Type B pancreatic cell (in vitro differentiated cells): ENCODE data around the gene CGGBP1. TPM values are rescaled to one million over a fixed set of nuclear protein-coding genes. Genes with fewer than 3 reads are reported as not detected.

Experiments used
- DNase-seq: peaks from one replicate; pipeline ENCODE4 v3.0.0; 2021; ENCODE audit warnings: mixed read lengths; ENCODE audit not compliant: unreplicated experiment; ENCODE audit errors: extremely low spot score
- H3K27ac Mint-ChIP-seq: 2 replicates; pipeline ENCODE4 v1.8.0; 2021; ENCODE audit warnings: mild to moderate bottlenecking, mixed read lengths
- H3K27me3 Mint-ChIP-seq: 2 replicates; pipeline ENCODE4 v1.8.0; 2021; ENCODE audit warnings: mixed read lengths
- H3K36me3 Mint-ChIP-seq: 2 replicates; pipeline ENCODE4 v1.8.0; 2021; ENCODE audit warnings: mixed read lengths
- H3K4me1 Mint-ChIP-seq: one replicate; pipeline ENCODE4 v1.8.0; 2021; ENCODE audit warnings: mixed read lengths; ENCODE audit not compliant: unreplicated experiment
- H3K4me3 Mint-ChIP-seq: 2 replicates; pipeline ENCODE4 v1.8.0; 2021; ENCODE audit warnings: mild to moderate bottlenecking, mixed read lengths
- H3K9me3 Mint-ChIP-seq: 2 replicates; pipeline ENCODE4 v1.8.0; 2021; ENCODE audit warnings: mixed read lengths
- total RNA-seq: library from RNA; stranded (reverse); gene quantifications from 2 replicates; pipeline ENCODE4 v1.2.1, GENCODE V29; 2021; ENCODE audit warnings: low replicate concordance
- TF ChIP-seq, protein P1 (sequence below): fragments of 200-600 bp; sonication (generic); conservative IDR thresholded peaks from 2 replicates; pipeline ENCODE4 v1.5.0; 2021; ENCODE audit warnings: antibody characterized with exemption, mild to moderate bottlenecking

CGGBP1 gene
- total RNA-seq, 1 donor from 2014 or later, result 88.9 TPM

DNA sequence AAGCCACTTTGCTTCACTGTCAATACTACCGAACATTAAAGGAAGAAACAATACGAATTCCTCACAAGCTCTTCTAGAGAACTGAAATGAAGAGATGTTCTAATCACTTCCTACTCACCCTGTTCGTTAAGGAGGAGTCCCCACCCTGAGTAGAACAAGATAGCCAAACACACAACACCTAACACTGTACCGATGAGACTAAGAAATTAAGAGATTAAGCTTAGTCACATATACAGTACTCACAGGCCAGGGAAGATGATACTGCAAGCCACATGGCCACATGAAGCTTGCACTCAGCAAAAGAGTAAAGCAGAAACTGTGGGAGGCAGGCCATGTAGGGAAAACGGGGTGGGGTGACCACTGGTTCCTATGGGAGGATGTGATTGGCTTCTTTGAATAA is 48.0 kb downstream of the CGGBP1 start:
- TF ChIP-seq, protein P1, sequence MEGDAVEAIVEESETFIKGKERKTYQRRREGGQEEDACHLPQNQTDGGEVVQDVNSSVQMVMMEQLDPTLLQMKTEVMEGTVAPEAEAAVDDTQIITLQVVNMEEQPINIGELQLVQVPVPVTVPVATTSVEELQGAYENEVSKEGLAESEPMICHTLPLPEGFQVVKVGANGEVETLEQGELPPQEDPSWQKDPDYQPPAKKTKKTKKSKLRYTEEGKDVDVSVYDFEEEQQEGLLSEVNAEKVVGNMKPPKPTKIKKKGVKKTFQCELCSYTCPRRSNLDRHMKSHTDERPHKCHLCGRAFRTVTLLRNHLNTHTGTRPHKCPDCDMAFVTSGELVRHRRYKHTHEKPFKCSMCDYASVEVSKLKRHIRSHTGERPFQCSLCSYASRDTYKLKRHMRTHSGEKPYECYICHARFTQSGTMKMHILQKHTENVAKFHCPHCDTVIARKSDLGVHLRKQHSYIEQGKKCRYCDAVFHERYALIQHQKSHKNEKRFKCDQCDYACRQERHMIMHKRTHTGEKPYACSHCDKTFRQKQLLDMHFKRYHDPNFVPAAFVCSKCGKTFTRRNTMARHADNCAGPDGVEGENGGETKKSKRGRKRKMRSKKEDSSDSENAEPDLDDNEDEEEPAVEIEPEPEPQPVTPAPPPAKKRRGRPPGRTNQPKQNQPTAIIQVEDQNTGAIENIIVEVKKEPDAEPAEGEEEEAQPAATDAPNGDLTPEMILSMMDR, result no peak
- H3K27ac Mint-ChIP-seq, result no peak overlapping the region
- H3K9me3 Mint-ChIP-seq, result no peaks in the 10 kb centered on the region
- H3K4me3 Mint-ChIP-seq, result no peak overlapping the region
- H3K36me3 Mint-ChIP-seq, result no peaks in the 10 kb centered on the region
- no peaks in the 10 kb centered on the region for H3K27me3 Mint-ChIP-seq
- no peaks in the 10 kb centered on the region for H3K4me1 Mint-ChIP-seq
- no peak for DNase-seq

- no peaks in the 10 kb centered on the region for H3K27me3 Mint-ChIP-seq
- H3K27ac Mint-ChIP-seq, result no peak overlapping the region
Observed at GRCh38 chr3:88009066-88009465, 49.7 kb downstream of the CGGBP1 start.

DNA sequence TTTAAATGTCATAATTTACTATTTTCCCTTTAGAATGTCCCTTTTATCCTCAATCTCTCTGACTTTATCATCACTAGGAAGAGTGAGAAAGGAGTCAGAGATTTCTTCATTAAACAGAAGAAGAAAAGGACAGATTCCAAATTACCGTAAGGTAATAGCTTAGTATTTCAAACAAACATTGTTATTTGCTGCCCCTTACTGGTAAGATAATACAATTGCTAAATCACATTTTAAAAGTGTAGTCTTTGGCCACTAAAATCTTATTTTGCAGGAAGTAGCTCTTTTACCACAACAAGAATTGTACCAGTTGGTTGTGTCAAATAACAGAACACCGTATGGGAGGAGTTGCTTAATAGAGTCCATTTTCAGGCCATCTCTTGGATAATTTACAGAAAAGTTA is 53.7 kb downstream of the CGGBP1 start:
- no peak overlapping the region for H3K27ac Mint-ChIP-seq
- no peaks in the 10 kb centered on the region for H3K36me3 Mint-ChIP-seq
- no peaks in the 10 kb centered on the region for H3K27me3 Mint-ChIP-seq
- H3K4me3 Mint-ChIP-seq, result no peak overlapping the region
- DNase-seq, result no peak
- H3K9me3 Mint-ChIP-seq, result no peaks in the 10 kb centered on the region
- no peaks in the 10 kb centered on the region for H3K4me1 Mint-ChIP-seq
- TF ChIP-seq, protein P1, result peak; percentile 66

More at GRCh38 chr3:88009066-88009465, 49.7 kb downstream of the CGGBP1 start:
- Mint-ChIP-seq H3K4me3 (no peak overlapping the region), H3K36me3 (no peaks in the 10 kb centered on the region), H3K4me1 (no peaks in the 10 kb centered on the region), H3K9me3 (no peaks in the 10 kb centered on the region)
- no peak for DNase-seq
- TF ChIP-seq, protein P1, result no peak

DNA sequence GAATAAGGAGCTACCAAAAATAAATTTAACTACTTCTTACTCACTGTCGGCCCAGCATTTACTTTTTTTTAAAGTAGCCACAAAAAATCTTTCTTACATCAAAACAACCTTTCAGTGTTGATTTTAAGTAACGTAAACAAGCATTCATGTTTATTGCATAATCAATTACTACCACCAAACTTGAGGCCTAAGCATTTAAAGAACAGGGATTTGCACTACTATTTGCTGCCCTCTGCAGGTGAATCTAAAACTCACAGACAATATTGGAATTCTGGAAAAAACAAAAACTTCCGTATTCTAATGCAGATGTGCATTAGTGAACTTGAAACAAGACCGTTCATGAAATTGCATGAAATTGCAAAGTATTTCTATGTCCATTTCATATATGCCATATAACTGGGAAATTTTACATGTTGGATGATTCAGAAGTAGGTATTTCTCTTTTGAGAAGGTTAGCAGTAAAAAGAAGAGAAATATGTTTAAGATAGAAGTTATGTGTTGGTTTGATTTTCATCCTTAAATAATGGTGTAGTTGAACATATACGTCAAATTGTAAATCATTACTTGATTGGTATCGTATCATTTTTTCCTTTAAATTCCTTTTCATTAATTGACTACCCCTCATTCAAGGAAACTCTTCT is 55.6 kb downstream of the CGGBP1 start:
- H3K9me3 Mint-ChIP-seq, result no peaks in the 10 kb centered on the region
- H3K27me3 Mint-ChIP-seq, result no peaks in the 10 kb centered on the region
- no peaks in the 10 kb centered on the region for H3K36me3 Mint-ChIP-seq
- TF ChIP-seq, protein P1, result peak; percentile 90
- no peak for DNase-seq
- no peak overlapping the region for H3K4me3 Mint-ChIP-seq
- H3K27ac Mint-ChIP-seq, result no peak overlapping the region
- H3K4me1 Mint-ChIP-seq, result no peaks in the 10 kb centered on the region

DNA sequence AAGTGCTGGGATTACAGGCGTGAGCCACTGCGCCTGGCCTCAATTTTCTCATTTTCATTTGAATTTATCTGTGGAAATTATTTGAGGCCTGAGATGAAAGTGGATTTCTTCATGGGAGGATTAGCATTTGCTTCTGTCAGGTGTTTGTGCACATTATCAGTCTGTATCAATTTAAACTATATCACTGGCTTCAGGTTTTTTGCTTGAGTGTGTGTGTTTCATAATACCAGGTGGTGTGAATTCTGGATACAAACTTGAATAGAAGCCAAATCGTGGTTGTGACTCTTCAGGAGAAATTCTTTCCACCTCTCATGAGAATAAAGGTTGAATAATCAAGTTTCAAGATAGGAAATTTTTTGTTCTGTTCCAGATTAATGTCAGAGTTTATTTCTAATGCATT is 56.4 kb downstream of the CGGBP1 start:
- H3K9me3 Mint-ChIP-seq, result no peaks in the 10 kb centered on the region
- no peaks in the 10 kb centered on the region for H3K27me3 Mint-ChIP-seq
- H3K36me3 Mint-ChIP-seq, result no peaks in the 10 kb centered on the region
- TF ChIP-seq, protein P1, result no peak
- DNase-seq, result no peak
- H3K27ac Mint-ChIP-seq, result no peak overlapping the region
- H3K4me1 Mint-ChIP-seq, result no peaks in the 10 kb centered on the region
- no peak overlapping the region for H3K4me3 Mint-ChIP-seq

Other genes with a start within 250 kb of the CGGBP1 start
- 14.4 and 15.3 TPM in 2 replicates for gene ZNF654, start 250 bp upstream of the CGGBP1 start, total RNA-seq
- 27.2 and 31.1 TPM in 2 replicates for gene C3orf38, start 91.0 kb upstream of the CGGBP1 start, total RNA-seq